HFFc6 (cell line): ENCODE results near the gene CCDC88B. TPM values are rescaled to one million over a fixed set of nuclear protein-coding genes. Genes with fewer than 3 reads are reported as not detected.
"Not testable (repeated sequence)": the region's sequence is repeated elsewhere in the genome, so short reads cannot be mapped to it uniquely, and the experiment has no call there.

ENCODE experiments used
- DNase-seq: peaks from one replicate; pipeline ENCODE4 v3.0.0-alpha.2; 2018
- H3K27ac Mint-ChIP-seq: 2 replicates; pipeline ENCODE4 v1.8.0; 2020; ENCODE audit warnings: mild to moderate bottlenecking, mixed read lengths
- H3K27me3 Mint-ChIP-seq: 2 replicates; pipeline ENCODE4 v1.8.0; 2021; ENCODE audit warnings: mild to moderate bottlenecking, moderate library complexity, mixed read lengths; ENCODE audit not compliant: insufficient read depth
- H3K36me3 Mint-ChIP-seq: 2 replicates; pipeline ENCODE4 v1.8.0; 2021; ENCODE audit warnings: low read depth, mixed read lengths
- H3K4me1 Mint-ChIP-seq: 2 replicates; pipeline ENCODE4 v1.8.0; 2020; ENCODE audit warnings: low read depth, mixed read lengths
- H3K4me3 Mint-ChIP-seq: 2 replicates; pipeline ENCODE4 v1.8.0; 2020; ENCODE audit warnings: mild to moderate bottlenecking, moderate library complexity, mixed read lengths
- H3K9me3 Mint-ChIP-seq: 2 replicates; pipeline ENCODE4 v1.8.0; 2020; ENCODE audit warnings: mild to moderate bottlenecking, mixed read lengths
- CTCF ChIP-seq: fragments of 200-600 bp; sonication (generic); IDR thresholded peaks from 2 replicates; pipeline ENCODE4 v1.5.0; 2021; ENCODE audit warnings: antibody characterized with exemption, mild to moderate bottlenecking
- total RNA-seq, 6 experiments: library from RNA; stranded (reverse); fragmentation: NEBNext Ultra II Directional; extraction: Animal tissue kit (Norgen Biotek cat#: 25700); gene quantifications; 2 replicates in 1 of 6; 3 replicates in 5 of 6; pipeline ENCODE4 v1.2.3, GENCODE V29; 2021

CCDC88B gene
- total RNA-seq, 6 experiments from 2014 or later = 0.45 to 1.9 (median 1.7) TPM

GRCh38 chr11:64312947-64313346 is 27.1 kb upstream of the CCDC88B start:
- H3K9me3 Mint-ChIP-seq = no peaks in the 10 kb centered on the region
- H3K27me3 Mint-ChIP-seq = no peaks in the 10 kb centered on the region; the same call in 1 of the 2 replicates
- no peak overlapping the region for H3K4me3 Mint-ChIP-seq
- peaks cover 8% of the 10 kb centered on the region for H3K4me1 Mint-ChIP-seq
- TF ChIP-seq CTCF = no peak
- H3K27ac Mint-ChIP-seq = peak overlapping the region; percentile 44; the same call in 1 of the 2 replicates
- peaks cover 13% of the 10 kb centered on the region for H3K36me3 Mint-ChIP-seq
- DNase-seq = no peak

GRCh38 chr11:64313491-64314145 is 26.4 kb upstream of the CCDC88B start:
- Mint-ChIP-seq H3K9me3 (no peaks in the 10 kb centered on the region), H3K4me1 (peaks cover 8% of the 10 kb centered on the region), H3K27ac (peak overlapping the region; percentile 44; the same call in 1 of the 2 replicates), H3K36me3 (peaks cover 13% of the 10 kb centered on the region), H3K4me3 (no peak overlapping the region), H3K27me3 (peaks cover 1% of the 10 kb centered on the region)
- no peak for DNase-seq
- no peak for TF ChIP-seq CTCF

GRCh38 chr11:64314146-64314804 is 25.7 kb upstream of the CCDC88B start:
- Mint-ChIP-seq H3K27ac (peak overlapping the region; percentile 19; the same call in 1 of the 2 replicates), H3K27me3 (peaks cover 3% of the 10 kb centered on the region), H3K4me1 (peaks cover 14% of the 10 kb centered on the region), H3K36me3 (peaks cover 13% of the 10 kb centered on the region), H3K4me3 (no peak overlapping the region; the same call in 1 of the 2 replicates), H3K9me3 (no peaks in the 10 kb centered on the region)
- TF ChIP-seq CTCF = peak; percentile 58
- DNase-seq = no peak

- Mint-ChIP-seq H3K4me1 (peaks cover 17% of the 10 kb centered on the region), H3K9me3 (no peaks in the 10 kb centered on the region), H3K4me3 (no peak overlapping the region), H3K27ac (no peak overlapping the region), H3K36me3 (peaks cover 13% of the 10 kb centered on the region), H3K27me3 (peaks cover 3% of the 10 kb centered on the region)
- no peak for DNase-seq
- TF ChIP-seq CTCF = peak; percentile 27; the same call in 1 of the 2 replicates
Measured at GRCh38 chr11:64314805-64315561, 25.0 kb upstream of the CCDC88B start.

- Mint-ChIP-seq H3K4me3 (peak overlapping the region; percentile 96), H3K27ac (peak overlapping the region; percentile 99; the same call in 1 of the 2 replicates), H3K4me1 (peaks cover 20% of the 10 kb centered on the region), H3K36me3 (peaks cover 15% of the 10 kb centered on the region)
- not testable (repeated sequence) for DNase-seq, H3K9me3 Mint-ChIP-seq, H3K27me3 Mint-ChIP-seq
Measured at GRCh38 chr11:64315667-64316526, 24.1 kb upstream of the CCDC88B start.
